ENCODE results near the gene LPAR2.

LPAR2 gene

DNA sequence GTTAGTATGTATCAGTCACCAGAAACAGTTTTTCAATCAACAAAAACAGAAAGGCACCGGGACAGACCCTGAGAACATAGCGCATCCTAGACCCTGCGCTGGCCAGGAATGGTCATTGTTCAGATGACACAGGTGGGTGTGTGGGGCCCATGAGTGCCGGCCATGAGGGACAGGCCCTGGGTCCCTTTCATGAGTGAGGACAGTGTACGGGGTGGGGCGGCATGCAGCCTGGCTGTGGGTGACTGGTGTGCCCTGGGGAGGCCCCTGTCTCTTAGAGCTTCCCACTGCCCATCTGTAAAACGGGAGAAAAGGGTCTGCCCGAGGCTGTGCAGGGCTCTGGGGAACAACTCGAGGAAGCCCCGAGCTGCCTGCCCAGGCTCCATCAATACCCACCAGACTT lies 35.3 kb downstream of the LPAR2 start:
- DNase-seq: no peak

DNA sequence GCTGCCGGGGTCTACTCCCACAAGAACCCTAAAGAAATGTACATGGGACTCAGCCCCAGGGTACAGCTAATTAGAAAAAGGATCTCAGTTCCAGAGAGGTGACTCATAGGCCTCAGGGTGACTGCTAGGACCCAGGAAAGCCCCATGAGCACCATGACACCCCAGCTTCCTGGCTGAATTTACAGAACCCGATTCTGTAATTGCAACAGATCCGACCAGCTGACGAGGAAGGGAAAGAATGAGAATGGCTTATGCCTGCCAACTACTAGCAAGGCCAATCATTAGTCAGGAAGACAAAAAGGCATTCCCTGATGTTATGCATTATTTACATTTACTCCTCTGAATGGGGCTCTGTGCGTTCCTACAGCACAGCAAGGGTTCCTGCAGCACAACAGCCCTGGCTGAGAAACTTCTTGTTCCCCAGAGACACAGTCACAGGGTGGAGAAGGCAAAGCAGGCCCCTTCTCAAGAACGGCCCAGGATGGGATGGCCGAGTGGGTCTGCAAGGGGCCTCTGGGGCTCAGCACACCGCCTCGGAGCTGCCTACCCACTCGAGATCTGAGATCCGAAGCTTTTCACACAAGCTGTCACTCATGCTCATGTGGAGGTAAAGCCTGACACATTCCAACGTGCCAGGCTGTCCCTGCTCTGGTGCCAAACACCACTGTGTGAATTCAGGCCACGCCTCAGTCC lies 36.7 kb downstream of the LPAR2 start:
- DNase-seq: peak in 1 of 2 experiments; percentile 3

DNA sequence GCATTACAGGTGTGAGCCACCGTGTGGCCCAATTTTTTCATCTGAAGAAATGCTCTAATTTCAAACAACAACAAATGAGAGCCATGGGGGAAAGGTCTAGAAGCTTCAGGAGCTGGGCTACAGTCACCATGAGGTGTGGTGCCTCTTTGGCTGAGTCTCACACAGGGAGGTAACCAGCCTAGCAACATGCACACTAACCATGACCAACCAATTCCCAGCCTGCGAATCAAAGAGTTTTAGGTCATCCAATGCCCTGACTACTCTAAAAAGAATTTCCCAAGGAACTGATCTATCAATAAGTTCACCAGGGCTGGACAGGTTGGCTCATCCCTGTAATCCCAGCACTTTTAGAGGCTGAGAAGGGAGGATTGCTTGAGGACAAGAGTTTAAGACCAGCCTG lies 39.5 kb downstream of the LPAR2 start:
- DNase-seq: no peak

DNA sequence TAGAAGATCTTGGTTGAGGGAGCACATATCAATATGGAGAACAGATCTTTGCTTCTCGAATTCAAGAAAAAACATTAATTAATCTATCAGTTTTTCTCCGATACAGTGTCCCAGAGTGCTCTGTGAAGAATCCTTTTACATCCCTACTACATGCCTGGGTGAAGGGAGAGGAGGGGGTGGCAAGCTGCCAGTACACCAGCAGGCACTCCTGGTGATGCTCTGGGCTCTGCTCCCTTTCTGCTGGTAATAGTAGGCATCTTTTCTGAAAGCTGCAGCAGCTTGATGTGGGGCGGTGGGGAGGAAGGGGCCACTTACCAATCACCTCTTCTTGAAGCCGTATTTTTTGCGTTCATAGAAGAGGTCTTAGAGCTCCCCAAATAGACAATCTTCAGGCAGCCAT lies 40.2 kb downstream of the LPAR2 start:
- DNase-seq: no peak

DNA sequence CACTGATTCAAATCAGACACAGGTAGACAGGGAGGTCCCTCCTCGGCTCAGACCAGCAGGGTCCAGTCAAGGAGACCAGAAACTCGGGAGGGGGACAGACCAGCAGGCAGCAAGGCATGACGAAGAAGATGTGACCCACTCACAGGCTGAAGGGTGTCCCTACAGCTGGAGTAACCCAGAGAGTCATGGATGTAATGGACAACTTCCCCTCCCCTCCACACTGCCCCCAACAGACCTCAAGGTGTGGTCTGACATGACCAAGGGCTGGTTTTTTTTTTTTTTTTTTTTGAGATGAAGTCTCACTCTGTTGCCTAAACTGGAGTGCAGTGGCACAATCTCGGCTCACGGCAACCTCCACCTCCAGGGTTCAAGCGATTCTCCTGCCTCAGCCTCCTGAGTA lies 43.7 kb downstream of the LPAR2 start:
- no peak for DNase-seq

DNA sequence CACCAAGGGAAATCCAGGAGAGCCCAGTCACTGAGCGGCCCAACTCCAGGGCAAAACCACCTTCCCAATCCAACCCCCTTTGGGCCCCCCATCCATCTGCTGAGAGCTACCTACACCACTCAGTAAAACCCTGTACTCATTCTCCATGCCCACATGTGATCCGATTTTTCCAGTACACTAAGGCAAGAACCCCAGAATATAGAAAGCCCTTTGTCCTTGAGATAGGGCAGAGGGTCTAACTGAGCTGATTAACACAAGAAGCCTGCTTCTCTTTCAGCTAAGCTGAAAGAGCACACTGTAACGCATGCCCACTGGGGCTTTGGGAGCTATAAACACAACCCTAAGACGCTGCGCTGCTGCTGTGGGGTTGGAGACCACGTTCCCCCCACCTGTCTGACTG lies 45.5 kb downstream of the LPAR2 start:
- DNase-seq: no peak

DNA sequence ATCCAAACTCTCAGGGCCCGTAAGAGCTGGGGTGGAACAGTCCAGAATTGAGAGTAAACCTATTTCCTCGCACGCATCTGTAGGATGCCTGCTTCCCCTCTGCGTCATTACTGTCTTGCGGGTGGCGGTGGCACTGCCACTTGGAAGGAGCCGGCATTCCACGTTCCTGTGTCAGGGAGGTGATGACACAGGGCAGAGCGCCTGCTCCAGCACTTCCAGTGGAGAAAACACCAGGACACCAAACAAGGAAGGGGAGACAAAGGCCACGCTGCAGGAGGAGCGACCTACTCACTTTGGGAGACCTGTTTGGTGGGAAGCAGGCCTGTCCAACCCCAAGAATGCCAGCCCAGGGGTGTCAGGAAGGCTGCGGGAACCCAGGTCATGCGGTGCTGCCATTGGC lies 46.6 kb downstream of the LPAR2 start:
- no peak for DNase-seq

DNA sequence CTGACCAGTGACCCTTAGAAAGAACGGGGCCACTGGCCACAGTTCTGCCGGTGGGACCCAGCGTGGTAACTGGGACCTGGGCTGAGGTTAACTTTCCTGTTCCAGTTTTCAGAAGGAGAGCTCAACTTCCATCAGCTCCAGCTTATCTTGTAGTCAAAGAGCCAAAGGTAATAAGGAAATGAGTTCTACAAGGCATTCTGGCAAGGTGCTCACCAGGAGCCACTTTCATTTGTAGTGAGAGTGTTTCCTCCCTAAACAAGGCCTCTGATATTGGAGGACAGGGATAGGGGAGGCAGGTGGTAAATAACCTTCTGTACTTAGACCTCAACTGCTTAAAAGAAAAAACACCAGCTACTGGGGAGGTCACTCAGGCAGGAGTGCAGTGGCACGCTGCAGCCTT lies 47.6 kb downstream of the LPAR2 start:
- DNase-seq: no peak

DNA sequence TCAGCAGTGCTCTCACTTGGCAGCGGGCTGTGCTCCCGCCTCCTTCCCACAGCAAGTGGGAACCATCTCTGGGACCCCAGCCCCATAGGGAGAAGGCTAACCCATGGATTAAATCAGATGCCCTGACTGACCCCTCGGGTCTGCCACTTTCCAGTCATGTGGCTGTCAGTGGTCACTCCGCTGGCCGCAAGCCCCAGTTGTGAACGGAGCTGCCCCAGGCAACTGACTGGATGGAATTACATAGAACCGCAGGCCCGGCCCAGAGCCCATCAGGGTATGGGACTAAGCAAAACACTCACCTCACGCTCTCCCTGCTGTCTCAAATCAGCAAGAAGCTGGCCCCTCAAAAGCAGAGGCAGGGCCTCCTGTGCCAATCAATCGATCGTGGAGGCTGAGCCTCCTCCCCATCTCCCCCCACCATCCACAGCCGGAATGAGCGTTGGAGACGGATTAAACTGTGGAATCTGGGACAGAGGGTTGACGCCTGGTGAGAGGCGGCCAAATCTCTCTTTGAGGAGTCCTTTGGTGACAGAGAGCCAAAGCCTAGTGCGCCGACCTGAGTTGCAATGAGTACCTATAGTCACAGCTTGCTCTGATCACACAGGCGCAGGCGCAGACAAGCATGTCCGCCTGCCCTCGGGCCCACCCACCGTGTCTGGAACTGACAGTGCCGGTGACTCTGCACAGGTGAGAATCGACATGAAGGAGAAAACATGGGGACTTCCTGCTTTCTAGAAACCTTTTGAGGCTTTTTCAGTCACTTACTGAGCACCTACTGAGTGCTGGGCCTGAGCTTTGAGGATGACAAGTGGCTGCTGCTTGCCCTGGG lies 48.3 kb downstream of the LPAR2 start:
- no peak for DNase-seq

DNA sequence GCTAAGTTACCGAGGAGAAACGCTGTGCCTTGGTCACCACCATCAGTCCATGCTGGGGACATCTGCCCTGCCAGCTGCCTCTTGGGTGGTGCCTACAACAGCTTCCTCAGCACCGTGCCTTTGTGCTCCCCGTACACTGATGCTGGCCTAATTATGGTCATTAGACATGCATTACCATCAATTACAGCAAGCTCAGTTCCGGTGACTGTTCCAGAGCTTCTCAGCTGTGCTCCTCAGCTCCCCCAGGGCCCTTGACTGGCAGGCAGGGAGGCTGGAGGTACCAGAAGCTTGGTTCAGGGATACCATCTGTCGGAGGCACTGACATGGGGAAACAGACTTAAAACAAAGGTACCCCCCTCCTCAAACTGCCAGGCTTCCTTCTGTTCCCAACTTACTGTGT lies 49.8 kb downstream of the LPAR2 start:
- DNase-seq: no peak

DNA sequence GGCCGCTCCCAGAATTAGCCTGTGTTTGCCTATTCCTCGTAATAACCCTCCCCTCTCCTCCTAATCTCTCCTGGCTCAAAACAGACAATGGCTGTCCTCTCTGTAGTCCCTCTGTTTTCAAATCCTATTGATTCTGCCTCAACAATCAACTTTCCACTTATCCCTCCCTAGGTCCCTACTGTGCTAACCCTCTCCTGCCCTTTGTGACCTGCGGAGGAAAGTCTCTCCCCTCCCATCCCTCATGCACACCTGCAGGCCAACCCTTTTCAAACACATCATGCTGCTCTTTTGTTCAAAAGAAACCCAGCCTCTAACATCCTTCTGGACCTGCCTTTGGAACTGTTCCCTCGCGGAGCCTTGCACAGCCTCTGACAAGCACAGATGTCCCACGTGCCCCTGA lies 52.6 kb downstream of the LPAR2 start:
- DNase-seq: no peak
